Ovary (tissue), 3 donors: Measurements from ENCODE around the gene TLR6.

Experiments used
- CTCF ChIP-seq, 3 donors: fragments of 450-650 bp in 2 of 3; fragments of 200-600 bp in 1 of 3; IDR thresholded peaks; one replicate each; pipeline versions ENCODE4 v1.5.1 to v1.8.0; 2016 to 2022; ENCODE audit warnings: antibody characterized with exemption in 3 of 3, mild to moderate bottlenecking in 1 of 3
- EP300 ChIP-seq: sonication (generic); formaldehyde crosslinking; IDR thresholded peaks from one replicate; pipeline ENCODE4 v1.6.1; 2017; ENCODE audit warnings: antibody characterized with exemption
- POLR2A ChIP-seq: fragments of 450-650 bp; IDR thresholded peaks from one replicate; pipeline ENCODE4 v1.6.1; 2017; ENCODE audit warnings: antibody characterized with exemption, mild to moderate bottlenecking, moderate library complexity
- donor health status: DM: no; HTN: no; CAD: no.

GRCh38 chr4:38872620-38873019, 16.0 kb upstream of the TLR6 start:
- TF ChIP-seq CTCF (IDR thresholded peaks at IDR 0.05), result no peak
- TF ChIP-seq POLR2A, result no peak
- no peak for TF ChIP-seq EP300
